Measurements from ENCODE around the gene PACSIN1. TPM values are rescaled to one million over a fixed set of nuclear protein-coding genes. Genes with fewer than 3 reads are reported as not detected.

PACSIN1 gene
- total RNA-seq, 3 donors from 2014 or later: 0.29 to 0.33 TPM; not detected in 1

DNA sequence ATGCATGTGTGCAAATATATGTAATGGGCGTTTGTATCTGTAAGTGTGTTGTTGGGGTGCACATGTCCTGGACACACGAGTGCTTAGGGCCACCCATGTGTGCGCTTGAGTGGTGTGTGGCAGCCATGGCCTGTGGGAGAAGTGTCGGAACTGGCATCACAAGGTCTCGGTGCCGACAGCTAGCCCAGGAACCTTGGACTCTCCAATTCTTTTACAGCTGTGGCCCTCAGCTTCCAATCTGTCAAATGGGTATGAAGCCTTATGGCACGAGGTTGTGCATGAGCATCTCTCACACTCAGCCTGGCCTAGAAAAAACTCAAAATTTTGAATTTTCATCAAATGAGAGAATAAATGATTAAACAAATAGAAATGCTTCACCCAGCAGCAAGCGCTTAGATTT lies 48.2 kb downstream of the PACSIN1 start:
- Histone ChIP-seq H3K4me1 (no peaks in the 10 kb centered on the region), H3K27me3 (no peaks in the 10 kb centered on the region), H3K9me3 (no peaks in the 10 kb centered on the region), H3K36me3 (no peaks in the 10 kb centered on the region), H3K4me3 (no peak overlapping the region), H3K27ac (no peak overlapping the region)
- no peak for DNase-seq (ENCODE audit: low spot score in 2 of 2)
- TF ChIP-seq POLR2AphosphoS5 (IDR thresholded peaks at IDR 0.05) (no peak), POLR2A (IDR thresholded peaks at IDR 0.05) (no peak)
- TF ChIP-seq, protein P1, sequence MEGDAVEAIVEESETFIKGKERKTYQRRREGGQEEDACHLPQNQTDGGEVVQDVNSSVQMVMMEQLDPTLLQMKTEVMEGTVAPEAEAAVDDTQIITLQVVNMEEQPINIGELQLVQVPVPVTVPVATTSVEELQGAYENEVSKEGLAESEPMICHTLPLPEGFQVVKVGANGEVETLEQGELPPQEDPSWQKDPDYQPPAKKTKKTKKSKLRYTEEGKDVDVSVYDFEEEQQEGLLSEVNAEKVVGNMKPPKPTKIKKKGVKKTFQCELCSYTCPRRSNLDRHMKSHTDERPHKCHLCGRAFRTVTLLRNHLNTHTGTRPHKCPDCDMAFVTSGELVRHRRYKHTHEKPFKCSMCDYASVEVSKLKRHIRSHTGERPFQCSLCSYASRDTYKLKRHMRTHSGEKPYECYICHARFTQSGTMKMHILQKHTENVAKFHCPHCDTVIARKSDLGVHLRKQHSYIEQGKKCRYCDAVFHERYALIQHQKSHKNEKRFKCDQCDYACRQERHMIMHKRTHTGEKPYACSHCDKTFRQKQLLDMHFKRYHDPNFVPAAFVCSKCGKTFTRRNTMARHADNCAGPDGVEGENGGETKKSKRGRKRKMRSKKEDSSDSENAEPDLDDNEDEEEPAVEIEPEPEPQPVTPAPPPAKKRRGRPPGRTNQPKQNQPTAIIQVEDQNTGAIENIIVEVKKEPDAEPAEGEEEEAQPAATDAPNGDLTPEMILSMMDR (IDR thresholded peaks at IDR 0.05): no peak
- intact Hi-C loops (cut with DNase I; ENCODE audit: low total_unique reads): no loop called here

DNA sequence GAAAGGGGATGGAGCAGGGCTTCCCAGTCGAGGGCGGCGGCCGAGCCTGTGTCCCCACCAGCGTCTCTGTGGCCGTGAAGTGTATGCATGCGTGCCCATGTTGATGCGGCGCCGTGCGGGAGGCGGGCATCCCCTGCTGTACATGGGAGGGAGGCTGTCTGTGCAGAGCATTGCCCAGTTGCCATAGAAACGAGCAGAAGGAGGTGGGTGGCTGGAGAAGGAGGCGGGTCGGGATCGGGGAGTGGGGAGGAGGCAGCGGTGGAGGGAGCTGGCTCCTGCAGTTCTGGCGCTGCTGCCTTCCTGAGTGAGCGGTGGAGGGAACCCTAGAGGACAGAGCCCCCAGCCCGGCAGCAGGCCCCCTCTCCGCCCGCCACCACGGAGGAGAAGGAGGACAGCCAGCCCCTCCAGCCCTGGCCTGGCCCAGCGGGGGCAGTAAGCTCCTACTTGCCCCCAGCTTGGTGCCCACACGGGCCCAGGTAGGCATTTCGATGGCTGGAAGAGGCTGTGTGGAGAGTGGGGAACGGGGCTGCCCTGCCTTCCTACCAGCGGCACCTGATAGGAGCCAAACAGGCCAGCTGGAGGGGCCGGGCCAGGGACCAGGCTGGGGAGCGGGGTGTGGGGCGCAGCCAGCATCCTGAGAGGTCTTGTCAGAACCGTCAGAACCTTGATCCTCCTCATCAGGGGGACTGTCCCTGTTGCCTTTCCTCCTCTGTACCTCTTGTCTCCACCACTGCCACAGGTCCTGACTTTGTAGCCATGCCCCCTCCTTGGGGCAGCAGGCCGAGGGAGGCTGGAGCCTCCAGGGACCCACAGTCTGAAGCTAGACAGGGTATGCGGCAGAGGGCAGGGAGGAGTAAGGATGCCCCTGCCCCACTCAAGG lies 49.0 kb downstream of the PACSIN1 start:
- Histone ChIP-seq H3K36me3 (no peaks in the 10 kb centered on the region), H3K9me3 (no peaks in the 10 kb centered on the region), H3K4me1 (no peaks in the 10 kb centered on the region), H3K4me3 (peak overlapping the region in 1 of 3 donors; percentile 28), H3K27me3 (no peaks in the 10 kb centered on the region), H3K27ac (no peak overlapping the region)
- no peak for TF ChIP-seq POLR2AphosphoS5 (IDR thresholded peaks at IDR 0.05)
- TF ChIP-seq, protein P1 (IDR thresholded peaks at IDR 0.05): no peak
- TF ChIP-seq POLR2A (IDR thresholded peaks at IDR 0.05): no peak
- intact Hi-C loops (cut with DNase I; ENCODE audit: low total_unique reads): no loop called here
- DNase-seq (ENCODE audit: low spot score in 2 of 2): no peak

- intact Hi-C loops (cut with DNase I; ENCODE audit: low total_unique reads): no loop called here
- H3K36me3 ChIP-seq: no peaks in the 10 kb centered on the region
- H3K27me3 ChIP-seq: no peaks in the 10 kb centered on the region
- TF ChIP-seq, protein P1 (IDR thresholded peaks at IDR 0.05): no peak
- TF ChIP-seq POLR2AphosphoS5 (IDR thresholded peaks at IDR 0.05) (no peak), POLR2A (IDR thresholded peaks at IDR 0.05) (no peak)
- no peaks in the 10 kb centered on the region for H3K9me3 ChIP-seq
- H3K27ac ChIP-seq: no peak overlapping the region
- no peaks in the 10 kb centered on the region for H3K4me1 ChIP-seq
- no peak overlapping the region for H3K4me3 ChIP-seq
- DNase-seq (ENCODE audit: low spot score in 2 of 2): no peak
These were observed 49.9 kb downstream of the PACSIN1 start for GRCh38 chr6:34515473-34516387.

DNA sequence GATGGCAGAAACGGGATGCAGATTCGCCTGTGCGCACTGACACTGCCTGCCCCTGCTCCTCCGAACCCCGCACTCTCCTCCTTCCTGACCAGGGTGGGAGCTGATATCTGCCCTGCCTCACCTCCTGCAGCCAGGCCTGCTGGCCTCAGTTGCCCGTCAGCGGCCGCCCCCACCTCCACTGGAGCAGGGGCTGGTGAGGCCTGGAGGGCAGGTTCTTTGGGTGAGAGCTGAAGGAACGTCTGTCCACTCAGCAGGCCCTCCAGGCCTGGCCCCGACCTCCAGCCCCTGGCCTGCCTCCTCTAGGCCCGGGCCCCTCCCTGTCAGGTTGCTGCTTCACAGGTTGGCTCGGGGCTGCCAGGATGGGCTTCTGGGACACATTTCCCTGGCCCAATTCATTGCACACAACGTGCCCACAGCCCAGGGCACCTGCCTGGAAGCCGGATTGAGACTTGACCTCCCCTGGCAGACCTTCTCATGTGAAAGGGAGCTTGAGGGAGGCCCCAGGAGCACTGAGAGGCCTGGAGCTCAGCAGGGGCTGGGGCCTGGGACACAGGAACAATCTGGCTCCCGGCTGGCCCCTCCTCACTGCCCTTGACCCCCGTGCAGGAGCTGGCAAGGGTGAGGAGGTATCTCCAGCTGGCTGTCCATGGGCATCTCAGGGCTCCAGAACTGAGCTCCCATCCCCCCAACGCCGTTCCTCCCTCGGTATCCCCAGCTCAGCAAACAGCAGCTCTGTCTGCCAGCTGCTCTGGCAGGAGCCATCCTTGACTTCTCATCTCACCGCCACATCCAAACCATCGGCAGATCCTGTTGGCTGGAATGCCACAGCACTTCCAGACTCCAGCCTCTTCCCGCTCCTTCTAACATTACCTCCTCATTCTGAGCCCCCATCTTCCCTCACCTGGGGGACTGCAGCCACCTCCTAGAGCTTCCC lies 50.8 kb downstream of the PACSIN1 start:
- no peak overlapping the region for H3K27ac ChIP-seq
- no peak overlapping the region for H3K4me3 ChIP-seq
- TF ChIP-seq, protein P1 (IDR thresholded peaks at IDR 0.05): no peak
- intact Hi-C loops (cut with DNase I; ENCODE audit: low total_unique reads): no loop called here
- H3K9me3 ChIP-seq: no peaks in the 10 kb centered on the region
- no peaks in the 10 kb centered on the region for H3K4me1 ChIP-seq
- H3K36me3 ChIP-seq: no peaks in the 10 kb centered on the region
- H3K27me3 ChIP-seq: no peaks in the 10 kb centered on the region
- DNase-seq (ENCODE audit: low spot score in 2 of 2): no peak

Measured in breast epithelium (tissue), 4 donors.